HG02759 (cell line): Measurements from ENCODE around the gene KLHDC7B.
"Not testable (repeated sequence)": the region's sequence is repeated elsewhere in the genome, so short reads cannot be mapped to it uniquely, and the experiment has no call there.

Experiments
- ATAC-seq: cut with Tn5 transposase; IDR thresholded peaks from one replicate; pipeline ENCODE4 v1.9.1; 2021; ENCODE audit warnings: mild to moderate bottlenecking, moderate library complexity; ENCODE audit not compliant: unreplicated experiment

Gene KLHDC7B

GRCh38 chr22:50517495-50518260, 28.0 kb upstream of the KLHDC7B start:
- no peak for ATAC-seq

- no peak for ATAC-seq
These were observed 27.1 kb upstream of the KLHDC7B start for GRCh38 chr22:50518606-50519005.

GRCh38 chr22:50519151-50519550, 26.5 kb upstream of the KLHDC7B start:
- ATAC-seq = no peak

- not testable (repeated sequence) for ATAC-seq
These were observed 25.5 kb upstream of the KLHDC7B start for GRCh38 chr22:50520184-50520583.

- ATAC-seq = no peak
These were observed 24.8 kb upstream of the KLHDC7B start for GRCh38 chr22:50520826-50521453.

GRCh38 chr22:50521710-50522109, 24.0 kb upstream of the KLHDC7B start:
- ATAC-seq = no peak

- no peak for ATAC-seq
These were observed 23.4 kb upstream of the KLHDC7B start for GRCh38 chr22:50522208-50522805.

- ATAC-seq = no peak
These were observed 22.8 kb upstream of the KLHDC7B start for GRCh38 chr22:50522806-50523438.

- ATAC-seq = no peak
These were observed 22.3 kb upstream of the KLHDC7B start for GRCh38 chr22:50523458-50523805.

GRCh38 chr22:50523806-50524675, 21.7 kb upstream of the KLHDC7B start:
- ATAC-seq = no peak

- ATAC-seq = no peak
These were observed 21.0 kb upstream of the KLHDC7B start for GRCh38 chr22:50524676-50525103.

GRCh38 chr22:50525104-50525857, 20.4 kb upstream of the KLHDC7B start, which contains the start of gene SCO2:
TSS of gene SCO2 (minus strand) at chr22:50525598. CDS start at chr22:50524411, 1,187 bp downstream.
- ATAC-seq = peak; percentile 48

- ATAC-seq = peak; percentile 25
These were observed 19.9 kb upstream of the KLHDC7B start for GRCh38 chr22:50525858-50526107.

- ATAC-seq = peak; percentile 31
These were observed 19.4 kb upstream of the KLHDC7B start for GRCh38 chr22:50526108-50526833.

- ATAC-seq = no peak
These were observed 18.6 kb upstream of the KLHDC7B start for GRCh38 chr22:50526834-50527801.

GRCh38 chr22:50527921-50528681, 17.6 kb upstream of the KLHDC7B start:
- no peak for ATAC-seq

GRCh38 chr22:50528682-50529415, 16.9 kb upstream of the KLHDC7B start:
- ATAC-seq = no peak
